Endothelial cell of umbilical vein (primary cell): ENCODE data around the gene LAMB4. TPM values are rescaled to one million over a fixed set of nuclear protein-coding genes. Genes with fewer than 3 reads are reported as not detected.
A peak's percentile ranks its signal among the peaks of the same experiment; 100 is the strongest.

ENCODE experiments used
- BruUV-seq: library from RNA; stranded (reverse); fragments of 400-500 nt; replicated peaks from 2 replicates; lab custom pipeline; 2021; lab: Mats Ljungman, UMichigan
- CTCF ChIA-PET: fragments of 300-600, 350-600 bp; sonication (Branson Sonifier 250); formaldehyde crosslinking; loops from one replicate; lab custom pipeline; 2021; ENCODE audit warnings: antibody characterized with exemption, inconsistent platforms; lab: Charles Lee
- POLR2A ChIA-PET: fragments of 300-600, 350-600 bp; sonication (Branson Sonifier 250); formaldehyde crosslinking; loops from one replicate; lab custom pipeline; 2021; ENCODE audit warnings: antibody characterized with exemption, inconsistent platforms; lab: Charles Lee
- DNase-seq: peaks from one replicate; pipeline ENCODE4 v3.0.0-alpha.2; 2011; ENCODE audit warnings: low read depth, low spot score
- FAIRE-seq: peaks from 2 replicates; lab custom pipeline; 2011; peaks lifted over from hg19 to GRCh38; lab: Jason Lieb, UNC
- H2AFZ ChIP-seq: 2 replicates; pipeline ENCODE4 v1.6.0; 2012; ENCODE audit warnings: low read depth, low read length, control low read depth, inconsistent platforms
- H3K27ac ChIP-seq: 2 replicates; pipeline ENCODE4 v1.5.1; 2011; ENCODE audit warnings: low read depth, mild to moderate bottlenecking, control low read depth, low read length, moderate library complexity; ENCODE audit not compliant: insufficient read depth
- H3K27me3 ChIP-seq, 2 experiments: 2 replicates each; pipeline versions ENCODE4 v1.6.0 to v1.6.1; 2011; ENCODE audit warnings: low read length in 2 of 2, mixed read lengths in 1 of 2; ENCODE audit not compliant: control insufficient read depth in 2 of 2, insufficient read depth in 2 of 2
- H3K36me3 ChIP-seq, 2 experiments: 2 replicates in 1 of 2; 3 replicates in 1 of 2; pipeline ENCODE4 v1.5.1; 2011; ENCODE audit warnings: low read length in 2 of 2, mild to moderate bottlenecking in 1 of 2, moderate library complexity in 1 of 2; ENCODE audit not compliant: control insufficient read depth in 2 of 2, insufficient read depth in 2 of 2; ENCODE audit errors: extremely low read depth in 1 of 2
- H3K4me1 ChIP-seq: 3 replicates; pipeline ENCODE4 v1.5.1; 2011; ENCODE audit warnings: mild to moderate bottlenecking, low read length; ENCODE audit not compliant: control insufficient read depth, insufficient read depth; ENCODE audit errors: extremely low read depth
- H3K4me2 ChIP-seq: 2 replicates; pipeline ENCODE4 v1.6.1; 2011; ENCODE audit warnings: low read length, control low read depth, mixed read lengths; ENCODE audit not compliant: insufficient read depth
- H3K4me3 ChIP-seq, 3 experiments: fragments of 200-600 bp in 1 of 3; sonication (generic), shearing (Covaris generic) in 1 of 3; replicated peaks in 1 of 3; 2 replicates each; pipeline ENCODE4 v1.5.1; 2011 to 2016; ENCODE audit warnings: control low read depth in 3 of 3, low read length in 3 of 3, mild to moderate bottlenecking in 2 of 3, inconsistent platforms in 1 of 3, low read depth in 1 of 3, moderate library complexity in 1 of 3; ENCODE audit not compliant: insufficient read depth in 1 of 3
- H3K79me2 ChIP-seq: 2 replicates; pipeline ENCODE4 v1.6.0; 2012; ENCODE audit warnings: low read length, inconsistent platforms; ENCODE audit not compliant: control insufficient read depth, insufficient read depth
- H3K9ac ChIP-seq: replicated peaks from 2 replicates; pipeline ENCODE3; 2011; ENCODE audit warnings: low read length, control low read depth; ENCODE audit not compliant: insufficient read depth; ENCODE audit errors: extremely low read depth
- H3K9me1 ChIP-seq: replicated peaks from 3 replicates; pipeline ENCODE4 v1.6.0; 2011; ENCODE audit warnings: mild to moderate bottlenecking, low read length; ENCODE audit not compliant: control insufficient read depth, insufficient read depth; ENCODE audit errors: extremely low read depth
- H3K9me3 ChIP-seq: replicated peaks from 2 replicates; pipeline ENCODE4 v1.5.1; 2012; ENCODE audit warnings: low read length, inconsistent platforms; ENCODE audit not compliant: control insufficient read depth, insufficient read depth
- H4K20me1 ChIP-seq: replicated peaks from 2 replicates; pipeline ENCODE3; 2011; ENCODE audit warnings: mild to moderate bottlenecking, low read length; ENCODE audit not compliant: control insufficient read depth, insufficient read depth; ENCODE audit errors: extremely low read depth
- EZH2 ChIP-seq: IDR thresholded peaks from 2 replicates; pipeline ENCODE4 v1.6.1; 2012; ENCODE audit warnings: borderline replicate concordance, low read depth, mild to moderate bottlenecking, moderate library complexity, low read length, inconsistent platforms; ENCODE audit not compliant: severe bottlenecking
- FOS ChIP-seq: IDR thresholded peaks from 2 replicates; pipeline ENCODE4 v1.6.1; 2011; ENCODE audit warnings: mild to moderate bottlenecking, low read length, moderate library complexity, borderline replicate concordance; ENCODE audit not compliant: insufficient read depth
- GATA2 ChIP-seq: IDR thresholded peaks from 2 replicates; pipeline ENCODE4 v1.7.0; 2011; ENCODE audit warnings: low read depth, mild to moderate bottlenecking, moderate library complexity, mixed read lengths, low read length; ENCODE audit not compliant: insufficient read length, insufficient read depth
- MYC ChIP-seq: IDR thresholded peaks from one replicate; pipeline ENCODE4 v1.6.1; 2011; ENCODE audit warnings: mild to moderate bottlenecking, low read depth, low read length
- POLR2A ChIP-seq: IDR thresholded peaks from 2 replicates; pipeline ENCODE4 v1.6.1; 2012; ENCODE audit warnings: low read depth, mild to moderate bottlenecking, control low read depth, low read length
- dilution Hi-C: fragments of 300-500 bp; cut with MboI; formaldehyde crosslinking; loops from one replicate; pipeline ENCODE4 v1.15.0; 2019; ENCODE audit warnings: low sequenced_read_pairs; ENCODE audit not compliant: extremely low pct_ligation_motif_present
- intact Hi-C: fragments of 100-400 bp; cut with micrococcal nuclease; formaldehyde crosslinking; loops from one replicate; pipeline ENCODE4 v1.10.0; 2022
- polyA plus RNA-seq, 4 experiments: library from polyadenylated mRNA; depleted of rRNA in 3 of 4; stranded (reverse) in 3 of 4; unstranded in 1 of 4; fragments of >200 nt; gene quantifications; 2 replicates each; pipeline versions ENCODE4 v1.2.1 to v1.2.3, GENCODE V29; 2011 to 2012; ENCODE audit warnings: missing spikeins in 1 of 4
- total RNA-seq: library from RNA; stranded (reverse); gene quantifications from 2 replicates; pipeline ENCODE4 v1.2.3, GENCODE V29; 2021
- TF ChIP-seq, protein P1 (sequence below): IDR thresholded peaks from 2 replicates; pipeline ENCODE4 v1.6.1; 2011; ENCODE audit not compliant: insufficient read depth, insufficient read length
- TF ChIP-seq, protein P2 (sequence below), 2 donors: IDR thresholded peaks; 1 replicate in 1 of 2; 2 replicates in 1 of 2; pipeline ENCODE4 v1.5.1; 2011; ENCODE audit warnings: low read length in 2 of 2, mild to moderate bottlenecking in 2 of 2, moderate library complexity in 2 of 2, control low read depth in 1 of 2, inconsistent platforms in 1 of 2, low read depth in 1 of 2; ENCODE audit not compliant: insufficient read depth in 1 of 2; ENCODE audit errors: extremely low read depth in 1 of 2

The LAMB4 gene
- total and polyA plus RNA-seq, 2 donors (not counting 3 experiments of a cell fraction or from before 2014, with no cell fraction given) = 0.15 to 0.20 TPM

DNA sequence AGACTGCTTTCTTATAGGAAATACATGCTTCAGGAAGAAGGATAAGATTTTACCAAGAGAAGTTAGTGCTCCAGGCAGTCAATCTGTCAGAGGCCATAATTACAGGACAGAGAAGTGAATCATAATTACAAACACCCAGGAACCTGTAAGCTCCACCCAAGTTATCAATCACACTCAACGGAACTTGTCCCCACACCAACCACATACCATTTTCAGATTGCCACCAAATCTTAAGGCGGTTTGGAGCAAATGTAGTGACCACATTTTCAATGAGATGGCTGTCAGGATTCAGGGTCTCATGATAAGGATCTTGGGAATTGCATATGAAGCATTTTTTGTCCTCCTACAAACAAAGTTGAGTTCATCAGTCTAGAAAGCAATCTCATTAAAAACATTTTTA is 132.0 kb downstream of the LAMB4 start:
- Histone ChIP-seq H2AFZ (no peak overlapping the region), H3K27ac (peak overlapping the region; percentile 99), H4K20me1 (no peaks in the 10 kb centered on the region), H3K79me2 (peaks cover 68% of the 10 kb centered on the region), H3K4me2 (peak overlapping the region; percentile 89), H3K9ac (peak overlapping the region; percentile 97), H3K9me3 (no peaks in the 10 kb centered on the region), H3K4me3 (peak overlapping the region in 2 of 3 experiments; percentile 23 to 90), H3K9me1 (no peaks in the 10 kb centered on the region), H3K27me3 (no peaks in the 10 kb centered on the region), H3K36me3 (peaks cover 10 to 32% of the 10 kb centered on the region in 2 experiments), H3K4me1 (peaks cover 71% of the 10 kb centered on the region)
- no peak for TF ChIP-seq EZH2
- peak; percentile 81 for TF ChIP-seq GATA2
- peak; percentile 72 for FAIRE-seq
- CTCF ChIA-PET = interaction anchor here (1.1 to 13.4 kb wide), 5 partner anchors 9 to 499 kb away, joined by 3 to 284 read pairs (median 7); no protein-coding TSS in a partner anchor
- no peak for DNase-seq
- POLR2A ChIA-PET = interaction anchor here (1.4 kb wide), 1 partner anchor 97 kb away, joined by 4 read pairs; no protein-coding TSS in a partner anchor
- dilution Hi-C loops (no loop called here), intact Hi-C loops (loop anchor here (10.0 kb wide), 1 partner anchor 253 kb away; the partner anchor contains the start of gene CBLL1)
- BruUV-seq = no TSS peak

DNA sequence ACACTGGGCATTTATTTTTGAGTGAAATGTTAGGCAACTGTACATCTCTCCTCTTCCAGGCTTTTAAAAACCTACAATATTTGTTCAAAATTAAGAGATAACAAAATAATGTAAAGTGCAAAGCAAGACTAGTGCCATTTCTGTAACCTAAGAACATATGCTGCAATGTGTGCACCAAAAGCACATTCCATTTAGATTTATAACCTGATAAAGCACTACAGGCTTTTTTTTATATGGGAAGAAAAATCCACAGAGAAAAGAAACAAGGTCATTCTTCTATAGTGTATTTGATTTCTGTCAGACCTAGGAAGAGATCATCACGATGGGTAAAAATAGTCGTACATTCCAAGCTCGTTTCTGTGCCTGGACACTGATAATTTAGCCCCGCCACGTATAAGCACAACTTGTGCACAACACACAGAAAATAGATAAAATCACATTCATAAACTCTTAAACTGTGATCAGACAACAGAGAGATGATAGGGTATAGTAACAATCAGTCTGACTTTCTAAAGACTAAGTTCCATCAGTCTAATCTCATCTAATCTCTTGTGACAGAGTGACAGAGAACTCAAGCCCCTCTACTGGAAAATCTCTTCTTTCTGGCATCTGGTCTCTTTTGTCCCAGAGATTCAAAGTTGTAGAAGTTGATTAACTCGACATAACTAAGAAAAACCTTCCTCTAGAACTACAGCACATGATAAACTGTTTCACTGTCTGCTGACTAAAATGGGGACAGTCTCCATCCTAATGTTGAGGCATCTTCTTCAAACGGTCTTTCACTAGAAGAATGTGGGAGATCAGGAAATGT is 133.9 kb downstream of the LAMB4 start:
- CTCF ChIA-PET = interaction anchor here (1.0 to 13.4 kb wide), 5 partner anchors 8 to 150 kb away, joined by 3 to 284 read pairs (median 6); no protein-coding TSS in a partner anchor
- peak overlapping the region; percentile 73 for H3K4me2 ChIP-seq

More for the DNA sequence above, 133.9 kb downstream of the LAMB4 start:
- H3K27me3 ChIP-seq = no peaks in the 10 kb centered on the region
- peaks cover 65% of the 10 kb centered on the region for H3K79me2 ChIP-seq
- H3K4me3 ChIP-seq = peak overlapping the region in 1 of 3 experiments; percentile 30
- TF ChIP-seq, protein P1, sequence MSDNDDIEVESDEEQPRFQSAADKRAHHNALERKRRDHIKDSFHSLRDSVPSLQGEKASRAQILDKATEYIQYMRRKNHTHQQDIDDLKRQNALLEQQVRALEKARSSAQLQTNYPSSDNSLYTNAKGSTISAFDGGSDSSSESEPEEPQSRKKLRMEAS = no peak
- TF ChIP-seq, protein P2, sequence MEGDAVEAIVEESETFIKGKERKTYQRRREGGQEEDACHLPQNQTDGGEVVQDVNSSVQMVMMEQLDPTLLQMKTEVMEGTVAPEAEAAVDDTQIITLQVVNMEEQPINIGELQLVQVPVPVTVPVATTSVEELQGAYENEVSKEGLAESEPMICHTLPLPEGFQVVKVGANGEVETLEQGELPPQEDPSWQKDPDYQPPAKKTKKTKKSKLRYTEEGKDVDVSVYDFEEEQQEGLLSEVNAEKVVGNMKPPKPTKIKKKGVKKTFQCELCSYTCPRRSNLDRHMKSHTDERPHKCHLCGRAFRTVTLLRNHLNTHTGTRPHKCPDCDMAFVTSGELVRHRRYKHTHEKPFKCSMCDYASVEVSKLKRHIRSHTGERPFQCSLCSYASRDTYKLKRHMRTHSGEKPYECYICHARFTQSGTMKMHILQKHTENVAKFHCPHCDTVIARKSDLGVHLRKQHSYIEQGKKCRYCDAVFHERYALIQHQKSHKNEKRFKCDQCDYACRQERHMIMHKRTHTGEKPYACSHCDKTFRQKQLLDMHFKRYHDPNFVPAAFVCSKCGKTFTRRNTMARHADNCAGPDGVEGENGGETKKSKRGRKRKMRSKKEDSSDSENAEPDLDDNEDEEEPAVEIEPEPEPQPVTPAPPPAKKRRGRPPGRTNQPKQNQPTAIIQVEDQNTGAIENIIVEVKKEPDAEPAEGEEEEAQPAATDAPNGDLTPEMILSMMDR (IDR thresholded peaks at IDR 0.05; ENCODE audit: extremely low read depth in 1 of 2, insufficient read depth in 1 of 2, low read depth in 1 of 2, low read length in 2 of 2) = no peak
- TF ChIP-seq FOS = no peak
- peak; percentile 44 for TF ChIP-seq GATA2
- TF ChIP-seq POLR2A = no peak
- TF ChIP-seq EZH2 = no peak
- no peak for TF ChIP-seq MYC
- H3K9ac ChIP-seq = peak overlapping the region; percentile 88
- no peaks in the 10 kb centered on the region for H3K9me3 ChIP-seq
- H2AFZ ChIP-seq = no peak overlapping the region
- dilution Hi-C loops = no loop called here
- TSS peak; percentile 15 for BruUV-seq
- H4K20me1 ChIP-seq = no peaks in the 10 kb centered on the region
- peaks cover 74% of the 10 kb centered on the region for H3K4me1 ChIP-seq
- intact Hi-C loops = loop anchor here (10.0 kb wide), 1 partner anchor 251 kb away; the partner anchor contains the start of gene CBLL1
- peaks cover 19 to 40% of the 10 kb centered on the region in 2 experiments for H3K36me3 ChIP-seq
- peak overlapping the region; percentile 99 for H3K27ac ChIP-seq
- DNase-seq (peak; percentile 51), FAIRE-seq (no peak)
- no peaks in the 10 kb centered on the region for H3K9me1 ChIP-seq
- POLR2A ChIA-PET = interaction anchor here (0.9 to 1.2 kb wide), 2 partner anchors 14 to 47 kb away, joined by 3 read pairs; no protein-coding TSS in a partner anchor
